Kidney (tissue), 2 donors: Measurements from ENCODE around the gene DCAF6. TPM values are rescaled to one million over a fixed set of nuclear protein-coding genes. Genes with fewer than 3 reads are reported as not detected.

Experiments used
- microRNA-seq: library from miRNA; unstranded; fragments of <30 nt; microRNA quantifications from one replicate; pipeline ENCODE4 v1.2.0, GENCODE V29; 2020
- polyA plus RNA-seq: library from polyadenylated mRNA; stranded (reverse); fragments of 350-450 nt; fragmentation: Illumina TruSeq; extraction: RNeasy Lipid Tissue Mini Kit (QIAGEN cat#74804); gene quantifications from one replicate; pipeline ENCODE4 v1.2.3, GENCODE V29; 2014; ENCODE audit warnings: low read depth, low replicate concordance; ENCODE audit not compliant: insufficient read depth
- total RNA-seq: library from RNA; stranded (reverse); fragmentation: NEBNext Ultra II Directional; extraction: Animal tissue kit (Norgen Biotek cat#: 25700); gene quantifications from one replicate; pipeline ENCODE4 v1.2.1, GENCODE V29; 2021
- donor health status: DM: yes; HTN: yes; CAD: no.

DCAF6 gene
- total and polyA plus RNA-seq, 2 donors from 2014 or later = 30.8 to 58.8 TPM

Small RNA genes lying within 50 kb of the gene (microRNA-seq; reads per million reads assigned to microRNA genes)
- gene MIR1255B2 = not detected

Other genes starting within 250 kb of the DCAF6 start
- 98.3 TPM for gene MPZL1, start 214.7 kb upstream of the DCAF6 start, total RNA-seq
- 42.1 TPM for gene MPZL1, start 214.7 kb upstream of the DCAF6 start, polyA plus RNA-seq
- gene ADCY10, start 22.5 kb upstream of the DCAF6 start, total RNA-seq = 0.22 TPM
- 0.28 TPM for gene ADCY10, start 22.5 kb upstream of the DCAF6 start, polyA plus RNA-seq
- gene MPC2, start 389 bp downstream of the DCAF6 start, total RNA-seq = 127 TPM
- 445 TPM for gene MPC2, start 389 bp downstream of the DCAF6 start, polyA plus RNA-seq
- gene GPR161, start 200.2 kb downstream of the DCAF6 start, total RNA-seq = 4.2 TPM
- 1.4 TPM for gene GPR161, start 200.2 kb downstream of the DCAF6 start, polyA plus RNA-seq
- gene TIPRL, start 242.3 kb downstream of the DCAF6 start, total RNA-seq = 26.3 TPM
- 20.7 TPM for gene TIPRL, start 242.3 kb downstream of the DCAF6 start, polyA plus RNA-seq